Hepatocyte (in vitro differentiated cells): Measurements from ENCODE around the gene IGF2.

ENCODE experiments used
- EZH2 ChIP-seq: fragments of 200-600 bp; sonication (generic); IDR thresholded peaks from 2 replicates; pipeline ENCODE4 v1.6.1; 2016; ENCODE audit warnings: antibody characterized with exemption, mild to moderate bottlenecking, borderline replicate concordance
- EZH2phosphoT487 ChIP-seq: fragments of 200-600 bp; sonication (generic); IDR thresholded peaks from one replicate; pipeline ENCODE4 v1.6.1; 2018; ENCODE audit warnings: antibody characterized with exemption, mild to moderate bottlenecking, low read depth, moderate library complexity; ENCODE audit not compliant: unreplicated experiment, severe bottlenecking
- TF ChIP-seq, protein P1 (sequence below): fragments of 200-600 bp; sonication (generic); IDR thresholded peaks from 2 replicates; pipeline ENCODE4 v1.5.1; 2016; ENCODE audit warnings: antibody characterized with exemption, mild to moderate bottlenecking; ENCODE audit not compliant: poor library complexity

DNA sequence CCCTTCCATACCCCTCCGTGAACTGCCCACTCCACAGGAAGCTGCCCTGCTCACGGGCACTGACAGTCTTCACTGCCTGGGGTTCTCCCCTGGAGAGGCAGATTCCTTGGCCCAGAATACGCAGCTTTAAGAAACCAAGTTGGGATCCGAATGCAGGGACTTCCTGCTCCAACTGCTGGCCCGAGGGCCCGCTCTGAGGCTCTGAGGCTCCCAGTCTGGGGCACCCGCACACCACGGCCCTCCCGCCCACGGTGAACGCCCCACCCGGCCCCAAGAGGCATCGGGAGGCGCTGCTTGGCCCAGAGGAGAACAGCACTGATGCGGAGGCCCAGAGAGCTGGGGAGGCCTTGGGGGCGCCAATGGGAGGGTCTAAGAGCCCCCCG is 42.3 kb downstream of the IGF2 start:
- TF ChIP-seq, protein P1, sequence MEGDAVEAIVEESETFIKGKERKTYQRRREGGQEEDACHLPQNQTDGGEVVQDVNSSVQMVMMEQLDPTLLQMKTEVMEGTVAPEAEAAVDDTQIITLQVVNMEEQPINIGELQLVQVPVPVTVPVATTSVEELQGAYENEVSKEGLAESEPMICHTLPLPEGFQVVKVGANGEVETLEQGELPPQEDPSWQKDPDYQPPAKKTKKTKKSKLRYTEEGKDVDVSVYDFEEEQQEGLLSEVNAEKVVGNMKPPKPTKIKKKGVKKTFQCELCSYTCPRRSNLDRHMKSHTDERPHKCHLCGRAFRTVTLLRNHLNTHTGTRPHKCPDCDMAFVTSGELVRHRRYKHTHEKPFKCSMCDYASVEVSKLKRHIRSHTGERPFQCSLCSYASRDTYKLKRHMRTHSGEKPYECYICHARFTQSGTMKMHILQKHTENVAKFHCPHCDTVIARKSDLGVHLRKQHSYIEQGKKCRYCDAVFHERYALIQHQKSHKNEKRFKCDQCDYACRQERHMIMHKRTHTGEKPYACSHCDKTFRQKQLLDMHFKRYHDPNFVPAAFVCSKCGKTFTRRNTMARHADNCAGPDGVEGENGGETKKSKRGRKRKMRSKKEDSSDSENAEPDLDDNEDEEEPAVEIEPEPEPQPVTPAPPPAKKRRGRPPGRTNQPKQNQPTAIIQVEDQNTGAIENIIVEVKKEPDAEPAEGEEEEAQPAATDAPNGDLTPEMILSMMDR, result no peak
- TF ChIP-seq EZH2 (no peak), EZH2phosphoT487 (no peak)
